Liver (tissue), 9 donors: ENCODE measurements around the gene MVB12B. TPM values are rescaled to one million over a fixed set of nuclear protein-coding genes. Genes with fewer than 3 reads are reported as not detected.

Experiments
- DNase-seq: peaks from one replicate; pipeline ENCODE4 v3.0.0-alpha.2; 2017; ENCODE audit warnings: low spot score
- H3K27ac ChIP-seq, 2 donors: one replicate each; pipeline ENCODE4 v1.7.0; 2013; ENCODE audit warnings: inconsistent platforms in 2 of 2, low read length in 2 of 2, control low read depth in 1 of 2, low read depth in 1 of 2, mild to moderate bottlenecking in 1 of 2
- H3K27me3 ChIP-seq, 4 donors: one replicate each; pipeline versions ENCODE4 v1.6.1 to v1.7.0; 2013; ENCODE audit warnings: low read length in 3 of 4, inconsistent platforms in 1 of 4, mild to moderate bottlenecking in 1 of 4, moderate library complexity in 1 of 4; ENCODE audit not compliant: control insufficient read depth in 4 of 4, insufficient read depth in 4 of 4
- H3K36me3 ChIP-seq, 4 donors: one replicate each; pipeline versions ENCODE4 v1.6.1 to v1.7.0; 2013; ENCODE audit warnings: low read length in 3 of 4, mild to moderate bottlenecking in 3 of 4, low read depth in 1 of 4, moderate library complexity in 1 of 4; ENCODE audit not compliant: control insufficient read depth in 4 of 4, insufficient read depth in 3 of 4
- H3K4me1 ChIP-seq, 4 donors: one replicate each; pipeline versions ENCODE4 v1.6.1 to v1.7.0; 2013; ENCODE audit warnings: low read length in 3 of 4, mild to moderate bottlenecking in 3 of 4, moderate library complexity in 1 of 4; ENCODE audit not compliant: control insufficient read depth in 4 of 4, insufficient read depth in 4 of 4
- H3K4me3 ChIP-seq, 3 donors: one replicate each; pipeline versions ENCODE4 v1.6.1 to v1.7.0; 2013; ENCODE audit warnings: low read length in 3 of 3, control low read depth in 1 of 3, low read depth in 1 of 3, mild to moderate bottlenecking in 1 of 3
- H3K9ac ChIP-seq, 2 donors: one replicate each; pipeline ENCODE4 v1.7.0; 2013; ENCODE audit warnings: low read length in 2 of 2, mild to moderate bottlenecking in 2 of 2, moderate library complexity in 2 of 2, control low read depth in 1 of 2, low read depth in 1 of 2
- H3K9me3 ChIP-seq, 4 donors: one replicate each; pipeline versions ENCODE4 v1.6.1 to v1.7.0; 2013; ENCODE audit warnings: low read length in 3 of 4; ENCODE audit not compliant: control insufficient read depth in 4 of 4
- ATF3 ChIP-seq: IDR thresholded peaks from 2 replicates; pipeline ENCODE4 v1.6.1; 2016; ENCODE audit warnings: antibody characterized with exemption
- EGR1 ChIP-seq, 2 donors: IDR thresholded peaks; 2 replicates each; pipeline ENCODE4 v1.6.1; 2016 to 2018; ENCODE audit warnings: antibody characterized with exemption in 2 of 2, low read depth in 2 of 2
- FOXA1 ChIP-seq: IDR thresholded peaks from 2 replicates; pipeline ENCODE4 v1.6.1; 2016; ENCODE audit warnings: antibody characterized with exemption
- FOXA2 ChIP-seq: IDR thresholded peaks from 2 replicates; pipeline ENCODE4 v1.6.1; 2016; ENCODE audit warnings: antibody characterized with exemption
- HNF4A ChIP-seq, 2 donors: conservative IDR thresholded peaks; 2 replicates each; pipeline ENCODE4 v1.6.1; 2016; ENCODE audit warnings: antibody characterized with exemption in 2 of 2, mild to moderate bottlenecking in 2 of 2
- HNF4G ChIP-seq: IDR thresholded peaks from 2 replicates; pipeline ENCODE4 v1.6.1; 2016; ENCODE audit warnings: antibody characterized with exemption
- JUND ChIP-seq, 2 donors: IDR thresholded peaks; 2 replicates each; pipeline ENCODE4 v1.6.1; 2016; ENCODE audit warnings: antibody characterized with exemption in 2 of 2
- NR2F2 ChIP-seq: IDR thresholded peaks from 2 replicates; pipeline ENCODE4 v1.6.1; 2016; ENCODE audit warnings: antibody characterized with exemption
- REST ChIP-seq: IDR thresholded peaks from 2 replicates; pipeline ENCODE4 v1.6.1; 2016; ENCODE audit warnings: antibody characterized with exemption, mild to moderate bottlenecking
- RXRA ChIP-seq, 2 donors: IDR thresholded peaks; 2 replicates each; pipeline ENCODE4 v1.6.1; 2017 to 2018; ENCODE audit warnings: antibody characterized with exemption in 2 of 2, mild to moderate bottlenecking in 1 of 2
- TAF1 ChIP-seq: conservative IDR thresholded peaks from 2 replicates; pipeline ENCODE4 v1.6.1; 2016; ENCODE audit warnings: antibody characterized with exemption, mild to moderate bottlenecking
- YY1 ChIP-seq: IDR thresholded peaks from 2 replicates; pipeline ENCODE4 v1.6.1; 2016; ENCODE audit warnings: antibody characterized with exemption, mild to moderate bottlenecking
- WGBS: extraction: QIAGEN DNeasy Blood & Tissue Kit; methylation state at CpG from one replicate; pipeline ENCODE4 v1.1.7; 2013; 5-methylcytosine and 5-hydroxymethylcytosine counted together
- polyA plus RNA-seq, 2 donors: library from polyadenylated mRNA; stranded (reverse) in 1 of 2; unstranded in 1 of 2; fragments of 200-250 nt in 1 of 2; fragments of >200 nt in 1 of 2; fragmentation: Nextera tagmentation in 1 of 2; extraction: Ambion mirVana in 1 of 2; gene quantifications; one replicate each; pipeline versions ENCODE4 v1.2.1 to v1.2.3, GENCODE V29; 2013 to 2015
- total RNA-seq, 2 donors: library from RNA; depleted of rRNA; stranded (reverse); fragments of >200 nt; gene quantifications; one replicate each; pipeline ENCODE4 v1.2.3, GENCODE V29; 2014
- donor health status: healthy.
- donor health status: healthy.
- donor health status: healthy.
- donor health status: healthy.
- donor health status: healthy.

MVB12B gene
- total and polyA plus RNA-seq, 4 donors: 5.3 to 12.4 (median 8.4) TPM

GRCh38 chr9:126430124-126430523 lies 103.5 kb downstream of the MVB12B start (continued):
- no peak for TF ChIP-seq REST
- no peak for TF ChIP-seq YY1
- TF ChIP-seq HNF4G: no peak
- TF ChIP-seq RXRA (IDR thresholded peaks at IDR 0.05): no peak
- no peak for TF ChIP-seq FOXA1
- TF ChIP-seq EGR1 (IDR thresholded peaks at IDR 0.05; ENCODE audit: low read depth in 2 of 2): no peak
- no peak for TF ChIP-seq NR2F2

GRCh38 chr9:126431077-126431742 lies 104.6 kb downstream of the MVB12B start:
- TF ChIP-seq ATF3: no peak
- TF ChIP-seq RXRA (IDR thresholded peaks at IDR 0.05): no peak
- no peak for TF ChIP-seq FOXA1
- no peak for TF ChIP-seq TAF1
- TF ChIP-seq REST: no peak
- TF ChIP-seq FOXA2: no peak
- no peak for TF ChIP-seq HNF4G
- TF ChIP-seq HNF4A (conservative IDR thresholded peaks at IDR 0.05): no peak
- no peak for TF ChIP-seq JUND (IDR thresholded peaks at IDR 0.05)
- Histone ChIP-seq H3K27ac (no peak overlapping the region), H3K9ac (no peak overlapping the region), H3K27me3 (no peaks in the 10 kb centered on the region), H3K4me1 (no peaks in the 10 kb centered on the region), H3K36me3 (peaks cover 0 to 12% (median 9%) of the 10 kb centered on the region in 4 donors), H3K4me3 (no peak overlapping the region), H3K9me3 (no peaks in the 10 kb centered on the region)
- DNase-seq: peak; percentile 4
- WGBS: 89% methylated on average over 11 of the region's 11 CpGs

GRCh38 chr9:126432659-126433058 lies 106.0 kb downstream of the MVB12B start:
- no peak for TF ChIP-seq EGR1 (IDR thresholded peaks at IDR 0.05; ENCODE audit: low read depth in 2 of 2)
- no peak for TF ChIP-seq FOXA2
- no peak for TF ChIP-seq JUND (IDR thresholded peaks at IDR 0.05)
- WGBS: 84% methylated on average over 7 of the region's 7 CpGs
- DNase-seq: no peak
- no peak overlapping the region for H3K4me3 ChIP-seq
- H3K9me3 ChIP-seq: no peaks in the 10 kb centered on the region
- H3K36me3 ChIP-seq: peaks cover 0 to 12% (median 9%) of the 10 kb centered on the region in 4 donors
- no peak overlapping the region for H3K9ac ChIP-seq
- no peaks in the 10 kb centered on the region for H3K4me1 ChIP-seq
- no peaks in the 10 kb centered on the region for H3K27me3 ChIP-seq
- H3K27ac ChIP-seq: no peak overlapping the region
